Parietal lobe (tissue), 1 donor: ENCODE measurements around the gene OAS2. TPM values are rescaled to one million over a fixed set of nuclear protein-coding genes. Genes with fewer than 3 reads are reported as not detected.

Experiments
- total RNA-seq: library from RNA; depleted of rRNA; stranded (reverse); fragments of >200 nt; gene quantifications from one replicate; pipeline ENCODE4 v1.2.3, GENCODE V29; 2014

The OAS2 gene
- total RNA-seq, result 2.5 TPM

GRCh38 chr12:112978163-112979040 is at the start of gene OAS2:
TSS of gene OAS2 (plus strand) at chr12:112978519. CDS start at chr12:112978609, 90 bp downstream.

GRCh38 chr12:112937741-112938719 is 40.3 kb upstream of the OAS2 start, which contains the start of gene OAS3:
TSS of gene OAS3 (plus strand) at chr12:112938474. CDS start at chr12:112938531, 57 bp downstream.

GRCh38 chr12:113056631-113057488 is 78.5 kb downstream of the OAS2 start, which contains the start of gene DTX1:
TSS of gene DTX1 (plus strand) at chr12:113056730. CDS start at chr12:113058193, 1,463 bp downstream.

Other genes starting within 250 kb of the OAS2 start
- 10.3 TPM for gene RPH3A, start 186.8 kb upstream of the OAS2 start, total RNA-seq
- gene OAS1, start 71.6 kb upstream of the OAS2 start, total RNA-seq, result 2.5 TPM
- 2.8 TPM for gene OAS3, start 40.0 kb upstream of the OAS2 start, total RNA-seq
- gene DTX1, start 78.2 kb downstream of the OAS2 start, total RNA-seq, result 37.2 TPM
- 2.8 TPM for gene RASAL1, start 157.2 kb downstream of the OAS2 start, total RNA-seq
- gene CFAP73, start 171.2 kb downstream of the OAS2 start, total RNA-seq, result not detected
- 18.5 TPM for gene DDX54, start 207.0 kb downstream of the OAS2 start, total RNA-seq
- gene RITA1, start 207.2 kb downstream of the OAS2 start, total RNA-seq, result 8.5 TPM
- gene TPCN1, start 242.9 kb downstream of the OAS2 start, total RNA-seq, result 8.5 TPM